Activated CD8-positive, alpha-beta memory T cell treated with anti-CD3 and anti-CD28 coated beads, Interleukin-2, amount 10 ng/mL, durations not matched to agents 7 days and 5 days (primary cell): ENCODE results near the gene TMEM270. TPM values are rescaled to one million over a fixed set of nuclear protein-coding genes. Genes with fewer than 3 reads are reported as not detected.

Experiments used
- ATAC-seq: fragments of 150-1000 bp; cut with Tn5 transposase; one replicate; pipeline ENCODE4 v1.10.0; 2021; ENCODE audit warnings: moderate library complexity
- CTCF ChIA-PET: fragments of 350-600 bp; sonication (Branson Sonifier 250); formaldehyde crosslinking; loops from one replicate; lab custom pipeline; 2021; ENCODE audit warnings: antibody characterized with exemption; lab: Charles Lee
- DNase-seq: peaks from one replicate; pipeline ENCODE4 v3.0.0-alpha.2; 2020
- H3K27ac Mint-ChIP-seq: one replicate; pipeline ENCODE4 v1.8.0; 2021; ENCODE audit warnings: mild to moderate bottlenecking, mixed read lengths
- H3K27me3 Mint-ChIP-seq: one replicate; pipeline ENCODE4 v1.8.0; 2021; ENCODE audit warnings: mixed read lengths
- H3K36me3 Mint-ChIP-seq: one replicate; pipeline ENCODE4 v1.8.0; 2021; ENCODE audit warnings: mild to moderate bottlenecking, mixed read lengths
- H3K4me1 Mint-ChIP-seq: one replicate; pipeline ENCODE4 v1.8.0; 2021; ENCODE audit warnings: mixed read lengths
- H3K4me3 Mint-ChIP-seq: one replicate; pipeline ENCODE4 v1.8.0; 2021; ENCODE audit warnings: mild to moderate bottlenecking, moderate library complexity, mixed read lengths
- H3K9me3 Mint-ChIP-seq: one replicate; pipeline ENCODE4 v1.8.0; 2022; ENCODE audit warnings: low read depth, mixed read lengths
- total RNA-seq, 2 experiments: library from RNA; stranded (reverse); gene quantifications; one replicate each; pipeline ENCODE4 v1.2.3, GENCODE V29; 2021

TMEM270 gene
- total RNA-seq, 2 experiments from 2014 or later, result not detected

GRCh38 chr7:73890555-73891147 lies 29.7 kb downstream of the TMEM270 start:
- Mint-ChIP-seq H3K4me1 (peaks cover 10% of the 10 kb centered on the region), H3K36me3 (no peaks in the 10 kb centered on the region), H3K9me3 (no peaks in the 10 kb centered on the region), H3K27ac (no peak overlapping the region), H3K27me3 (peaks cover 16% of the 10 kb centered on the region), H3K4me3 (no peak overlapping the region)
- no peak for DNase-seq
- CTCF ChIA-PET, result interaction anchor here (2.3 kb wide), 1 partner anchor 136 kb away, joined by 7 read pairs; no protein-coding TSS in a partner anchor
- ATAC-seq, result no peak

- Mint-ChIP-seq H3K27me3 (peaks cover 15% of the 10 kb centered on the region), H3K27ac (no peak overlapping the region), H3K9me3 (no peaks in the 10 kb centered on the region), H3K4me3 (no peak overlapping the region), H3K36me3 (no peaks in the 10 kb centered on the region), H3K4me1 (peaks cover 10% of the 10 kb centered on the region)
- DNase-seq (no peak), ATAC-seq (no peak)
- CTCF ChIA-PET, result interaction anchor here (2.3 kb wide), 1 partner anchor 135 kb away, joined by 7 read pairs; no protein-coding TSS in a partner anchor
Measured at GRCh38 chr7:73891178-73891885, 30.4 kb downstream of the TMEM270 start.

DNA sequence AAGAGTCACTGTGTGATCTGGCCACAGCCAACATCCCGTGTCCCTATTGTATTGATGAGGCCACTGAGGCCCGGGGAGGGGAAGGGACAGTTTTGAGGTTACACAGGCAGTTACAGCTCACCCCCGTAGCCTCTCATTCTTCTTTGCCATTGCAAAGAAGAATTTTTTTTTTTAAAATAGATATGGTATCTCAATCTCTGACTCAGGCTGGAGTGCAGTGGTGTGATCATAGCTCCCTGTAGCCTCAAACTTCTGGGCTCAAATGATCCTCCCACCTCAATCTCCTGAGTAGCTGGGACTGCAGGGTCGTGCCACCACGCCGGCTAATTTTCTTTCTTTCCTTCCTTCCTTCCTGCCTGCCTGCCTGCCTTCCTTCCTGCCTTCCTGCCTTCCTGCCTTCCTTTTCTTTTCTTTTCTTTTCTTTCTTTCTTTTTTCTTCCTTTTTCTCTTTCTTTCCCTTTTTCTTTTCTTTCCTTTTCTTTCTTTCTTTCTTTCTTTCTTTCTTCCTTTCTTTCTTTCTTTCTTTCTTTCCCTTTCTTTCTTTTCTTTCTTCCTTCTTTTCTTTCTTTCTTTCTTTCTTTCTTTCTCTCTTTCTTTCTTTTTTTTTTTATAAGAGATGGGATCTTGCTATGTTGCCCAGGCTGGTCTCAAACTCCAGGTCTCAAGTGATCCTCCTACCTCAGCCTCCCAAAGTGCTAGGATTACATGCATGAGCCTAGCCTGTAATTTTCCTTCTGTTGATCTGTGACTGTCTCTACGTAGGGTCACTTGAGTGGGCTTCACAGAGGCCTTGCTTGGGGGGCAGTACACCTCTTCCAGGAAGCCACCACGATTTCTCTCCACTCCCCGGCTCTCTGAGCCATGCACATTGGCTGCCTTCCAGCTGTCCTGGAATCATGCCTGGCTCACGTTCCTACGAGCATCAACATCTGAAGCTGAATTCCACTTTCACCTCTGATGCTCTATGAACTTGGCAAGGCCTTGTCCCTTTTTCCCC lies 31.3 kb downstream of the TMEM270 start:
- peaks cover 14% of the 10 kb centered on the region for H3K4me1 Mint-ChIP-seq
- peaks cover 8% of the 10 kb centered on the region for H3K27me3 Mint-ChIP-seq
- CTCF ChIA-PET, result interaction anchor here (2.3 kb wide), 1 partner anchor 134 kb away, joined by 7 read pairs; no protein-coding TSS in a partner anchor
- no peak for DNase-seq
- no peak overlapping the region for H3K27ac Mint-ChIP-seq
- H3K4me3 Mint-ChIP-seq, result no peak overlapping the region
- no peaks in the 10 kb centered on the region for H3K36me3 Mint-ChIP-seq
- ATAC-seq, result no peak
- no peaks in the 10 kb centered on the region for H3K9me3 Mint-ChIP-seq

GRCh38 chr7:73893342-73894101 lies 32.6 kb downstream of the TMEM270 start:
- no peak overlapping the region for H3K4me3 Mint-ChIP-seq
- ATAC-seq (no peak), DNase-seq (no peak)
- H3K36me3 Mint-ChIP-seq, result no peaks in the 10 kb centered on the region
- H3K27me3 Mint-ChIP-seq, result peaks cover 4% of the 10 kb centered on the region
- CTCF ChIA-PET, result interaction anchor here (2.3 kb wide), 1 partner anchor 133 kb away, joined by 7 read pairs; no protein-coding TSS in a partner anchor
- peaks cover 14% of the 10 kb centered on the region for H3K4me1 Mint-ChIP-seq
- H3K9me3 Mint-ChIP-seq, result no peaks in the 10 kb centered on the region
- no peak overlapping the region for H3K27ac Mint-ChIP-seq

DNA sequence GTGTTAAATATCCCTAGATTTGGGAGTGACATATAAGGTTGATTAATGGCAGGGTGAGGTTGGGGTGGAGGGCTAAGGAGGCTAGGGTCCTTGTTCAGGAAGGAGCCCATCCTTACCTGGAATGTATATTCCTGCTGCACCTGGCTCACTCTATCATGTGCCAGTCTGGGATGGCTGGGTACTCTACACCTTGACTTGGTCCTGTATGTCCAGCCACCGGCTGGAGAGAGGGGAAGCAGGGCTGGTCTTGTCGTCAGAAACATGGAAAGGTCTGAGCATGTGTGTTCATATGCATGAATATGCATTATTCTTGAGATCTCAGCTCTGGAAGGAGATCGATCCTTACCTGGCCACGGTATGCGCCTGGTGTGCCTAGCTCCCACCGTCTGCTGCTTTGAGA lies 33.2 kb downstream of the TMEM270 start:
- Mint-ChIP-seq H3K4me1 (peaks cover 14% of the 10 kb centered on the region), H3K4me3 (no peak overlapping the region), H3K36me3 (no peaks in the 10 kb centered on the region), H3K9me3 (no peaks in the 10 kb centered on the region), H3K27me3 (peaks cover 4% of the 10 kb centered on the region), H3K27ac (no peak overlapping the region)
- no peak for DNase-seq
- no peak for ATAC-seq
- CTCF ChIA-PET, result no interaction called here

DNA sequence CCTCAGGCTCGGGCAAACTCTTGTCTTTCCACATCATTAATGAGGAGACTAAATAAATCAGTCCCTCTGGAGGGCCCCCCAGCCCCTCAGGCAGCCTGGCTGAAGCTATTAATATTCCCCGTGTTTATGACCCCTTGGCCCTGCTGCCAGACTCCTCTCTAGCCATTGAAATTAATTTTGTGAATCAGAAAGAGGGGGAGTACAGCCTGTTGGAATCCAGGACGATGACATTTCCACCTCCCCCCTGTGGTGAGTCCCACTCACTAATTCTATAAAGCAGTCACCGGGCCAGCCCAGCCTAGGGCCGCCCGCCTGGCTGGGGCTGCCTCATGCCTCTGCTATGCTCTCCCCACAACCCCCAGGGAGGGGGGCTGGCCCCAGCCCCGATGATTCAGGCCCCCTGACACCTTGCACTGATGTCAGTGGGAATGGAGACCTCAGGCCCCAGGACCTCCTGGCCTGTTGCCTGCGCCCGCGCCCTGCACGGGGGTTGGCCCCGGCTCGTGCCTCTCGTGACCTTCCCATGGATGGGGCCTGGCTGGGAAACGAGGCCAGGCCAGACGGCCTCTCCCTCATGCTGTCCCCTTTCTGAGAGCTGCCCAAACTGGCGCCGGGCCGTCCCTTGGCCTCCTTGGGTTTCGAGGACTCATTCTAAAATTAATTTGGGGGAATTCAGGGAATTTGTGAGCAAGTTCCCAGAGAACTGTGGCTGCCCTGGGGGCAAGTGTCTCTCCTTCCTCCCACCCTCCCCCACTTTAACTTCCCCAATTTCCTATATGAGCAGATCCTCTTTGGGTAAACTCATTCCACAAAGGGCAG lies 34.0 kb downstream of the TMEM270 start:
- CTCF ChIA-PET, result interaction anchor here (0.7 kb wide), 1 partner anchor 1567 kb away, joined by 3 read pairs; no protein-coding TSS in a partner anchor
- ATAC-seq, result no peak
- no peak for DNase-seq
- Mint-ChIP-seq H3K4me1 (peaks cover 12% of the 10 kb centered on the region), H3K27me3 (peaks cover 4% of the 10 kb centered on the region), H3K4me3 (no peak overlapping the region), H3K36me3 (no peaks in the 10 kb centered on the region), H3K27ac (no peak overlapping the region), H3K9me3 (no peaks in the 10 kb centered on the region)

GRCh38 chr7:73895626-73896025 lies 34.7 kb downstream of the TMEM270 start:
- no peak for ATAC-seq

GRCh38 chr7:73896454-73896853 lies 35.5 kb downstream of the TMEM270 start:
- Mint-ChIP-seq H3K4me1 (peaks cover 4% of the 10 kb centered on the region), H3K27me3 (peaks cover 4% of the 10 kb centered on the region), H3K9me3 (no peaks in the 10 kb centered on the region), H3K27ac (no peak overlapping the region), H3K4me3 (no peak overlapping the region), H3K36me3 (no peaks in the 10 kb centered on the region)
- ATAC-seq, result no peak
- DNase-seq, result no peak
- CTCF ChIA-PET, result interaction anchor here (1.4 kb wide), 1 partner anchor 9 kb away, joined by 4 read pairs; no protein-coding TSS in a partner anchor

More at GRCh38 chr7:73895626-73896025, 34.7 kb downstream of the TMEM270 start:
- Mint-ChIP-seq H3K4me3 (no peak overlapping the region), H3K27me3 (peaks cover 4% of the 10 kb centered on the region), H3K4me1 (peaks cover 5% of the 10 kb centered on the region), H3K9me3 (no peaks in the 10 kb centered on the region), H3K36me3 (no peaks in the 10 kb centered on the region), H3K27ac (no peak overlapping the region)
- CTCF ChIA-PET, result interaction anchor here (0.7 kb wide), 1 partner anchor 1567 kb away, joined by 3 read pairs; no protein-coding TSS in a partner anchor
- no peak for DNase-seq

DNA sequence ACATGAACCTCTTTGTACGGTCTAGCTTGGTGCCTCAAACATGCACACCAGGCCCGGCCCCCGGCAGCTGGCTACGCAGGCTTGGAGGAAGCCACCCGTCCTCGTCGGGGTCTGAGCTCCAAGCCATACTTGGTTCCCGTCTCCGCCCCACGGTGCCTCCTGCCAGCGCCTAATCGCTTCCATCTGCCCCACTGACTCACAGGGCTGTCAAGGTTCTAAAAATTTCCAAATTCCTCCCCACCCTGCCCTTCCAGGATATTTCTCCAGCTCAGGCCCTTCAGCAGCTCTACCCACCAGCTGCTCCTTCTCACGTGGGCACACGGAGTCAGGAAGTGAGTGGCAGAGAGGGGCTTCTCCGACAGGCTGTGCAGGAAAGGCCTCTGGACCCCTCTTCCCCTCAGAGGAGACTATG lies 38.8 kb downstream of the TMEM270 start:
- Mint-ChIP-seq H3K27me3 (peaks cover 4% of the 10 kb centered on the region), H3K9me3 (no peaks in the 10 kb centered on the region), H3K4me1 (peaks cover 4% of the 10 kb centered on the region), H3K4me3 (no peak overlapping the region), H3K27ac (no peak overlapping the region), H3K36me3 (no peaks in the 10 kb centered on the region)
- ATAC-seq (no peak), DNase-seq (no peak)
- CTCF ChIA-PET, result no interaction called here

GRCh38 chr7:73900286-73900685 lies 39.3 kb downstream of the TMEM270 start:
- peaks cover 4% of the 10 kb centered on the region for H3K27me3 Mint-ChIP-seq
- no peaks in the 10 kb centered on the region for H3K9me3 Mint-ChIP-seq
- CTCF ChIA-PET, result no interaction called here

GRCh38 chr7:73901231-73901822 lies 40.4 kb downstream of the TMEM270 start:
- Mint-ChIP-seq H3K27me3 (no peaks in the 10 kb centered on the region), H3K4me1 (peaks cover 4% of the 10 kb centered on the region), H3K27ac (no peak overlapping the region), H3K36me3 (no peaks in the 10 kb centered on the region), H3K4me3 (no peak overlapping the region), H3K9me3 (no peaks in the 10 kb centered on the region)
- DNase-seq (no peak), ATAC-seq (no peak)
- CTCF ChIA-PET, result no interaction called here

More at GRCh38 chr7:73900286-73900685, 39.3 kb downstream of the TMEM270 start:
- no peak overlapping the region for H3K4me3 Mint-ChIP-seq
- peaks cover 4% of the 10 kb centered on the region for H3K4me1 Mint-ChIP-seq
- H3K36me3 Mint-ChIP-seq, result no peaks in the 10 kb centered on the region
- ATAC-seq (no peak), DNase-seq (no peak)
- H3K27ac Mint-ChIP-seq, result no peak overlapping the region
